ENCODE measurements around the gene BRPF3. TPM values are rescaled to one million over a fixed set of nuclear protein-coding genes. Genes with fewer than 3 reads are reported as not detected.

The BRPF3 gene
- polyA plus RNA-seq, 1 donor from 2014 or later = 10.1 TPM

GRCh38 chr6:36272234-36272633, 75.7 kb downstream of the BRPF3 start:
- H3F3A ChIP-seq (ENCODE audit: insufficient read depth, low read length, poor library complexity, severe bottlenecking) = no peaks in the 10 kb centered on the region
- no peak for TF ChIP-seq TAF1 (IDR thresholded peaks at IDR 0.05; ENCODE audit: low read depth)
- no peak for TF ChIP-seq EZH2 (IDR thresholded peaks at IDR 0.05; ENCODE audit: borderline replicate concordance, insufficient read depth, low read length, poor library complexity, severe bottlenecking)
- H3K9ac ChIP-seq (ENCODE audit: low read length) = no peak overlapping the region
- no peak overlapping the region for H2AFZ ChIP-seq (ENCODE audit: low read depth, low read length)
- no peaks in the 10 kb centered on the region for H3K9me3 ChIP-seq (ENCODE audit: low read length)
- no peak overlapping the region for H3K4me3 ChIP-seq (ENCODE audit: low read length)
- H3K27ac ChIP-seq (ENCODE audit: low read length) = no peak overlapping the region
- H3K4me2 ChIP-seq (ENCODE audit: low read length) = no peak overlapping the region
- H3K36me3 ChIP-seq (ENCODE audit: insufficient read depth, low read length) = no peaks in the 10 kb centered on the region
- H3K9me2 ChIP-seq (ENCODE audit: insufficient read depth, low read length) = no peaks in the 10 kb centered on the region
- no peaks in the 10 kb centered on the region for H3K27me3 ChIP-seq (ENCODE audit: insufficient read depth, low read depth, low read length)
- H4K20me1 ChIP-seq (ENCODE audit: insufficient read depth) = no peaks in the 10 kb centered on the region
- H3K79me2 ChIP-seq (replicated peaks; ENCODE audit: insufficient read depth, low read length) = no peaks in the 10 kb centered on the region

DNA sequence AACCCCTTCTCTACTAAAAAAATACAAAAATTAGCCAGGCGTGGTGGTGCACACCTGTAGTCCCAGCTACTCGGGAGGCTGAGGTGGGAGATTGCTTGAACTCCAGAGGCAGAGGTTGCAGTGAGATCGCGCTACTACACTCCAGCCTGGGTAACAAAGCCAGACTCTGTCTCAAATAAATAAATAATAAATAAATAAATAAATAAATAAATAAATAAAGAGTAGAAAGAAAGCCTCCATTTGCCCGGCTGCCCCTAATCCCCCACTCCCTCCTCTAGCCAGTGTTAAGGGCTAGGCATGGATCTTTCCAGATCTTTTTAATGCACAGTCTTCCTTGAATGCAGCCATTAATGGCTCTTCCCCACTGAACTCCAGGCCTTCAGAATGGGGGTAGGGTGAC, 76.5 kb downstream of the BRPF3 start:
- no peaks in the 10 kb centered on the region for H3K9me2 ChIP-seq (ENCODE audit: insufficient read depth, low read length)

More for the DNA sequence above, 76.5 kb downstream of the BRPF3 start:
- Histone ChIP-seq H4K20me1 (ENCODE audit: insufficient read depth) (no peaks in the 10 kb centered on the region), H3K4me3 (ENCODE audit: low read length) (no peak overlapping the region), H3F3A (ENCODE audit: insufficient read depth, low read length, poor library complexity, severe bottlenecking) (no peaks in the 10 kb centered on the region), H3K9me3 (ENCODE audit: low read length) (no peaks in the 10 kb centered on the region), H3K79me2 (replicated peaks; ENCODE audit: insufficient read depth, low read length) (no peaks in the 10 kb centered on the region), H3K27me3 (ENCODE audit: insufficient read depth, low read depth, low read length) (no peaks in the 10 kb centered on the region), H2AFZ (ENCODE audit: low read depth, low read length) (no peak overlapping the region), H3K9ac (ENCODE audit: low read length) (no peak overlapping the region), H3K4me2 (ENCODE audit: low read length) (no peak overlapping the region), H3K27ac (ENCODE audit: low read length) (no peak overlapping the region), H3K36me3 (ENCODE audit: insufficient read depth, low read length) (no peaks in the 10 kb centered on the region)
- TF ChIP-seq SMC3 (conservative IDR thresholded peaks at IDR 0.05; ENCODE audit: poor library complexity) = no peak
- TF ChIP-seq, protein P1, sequence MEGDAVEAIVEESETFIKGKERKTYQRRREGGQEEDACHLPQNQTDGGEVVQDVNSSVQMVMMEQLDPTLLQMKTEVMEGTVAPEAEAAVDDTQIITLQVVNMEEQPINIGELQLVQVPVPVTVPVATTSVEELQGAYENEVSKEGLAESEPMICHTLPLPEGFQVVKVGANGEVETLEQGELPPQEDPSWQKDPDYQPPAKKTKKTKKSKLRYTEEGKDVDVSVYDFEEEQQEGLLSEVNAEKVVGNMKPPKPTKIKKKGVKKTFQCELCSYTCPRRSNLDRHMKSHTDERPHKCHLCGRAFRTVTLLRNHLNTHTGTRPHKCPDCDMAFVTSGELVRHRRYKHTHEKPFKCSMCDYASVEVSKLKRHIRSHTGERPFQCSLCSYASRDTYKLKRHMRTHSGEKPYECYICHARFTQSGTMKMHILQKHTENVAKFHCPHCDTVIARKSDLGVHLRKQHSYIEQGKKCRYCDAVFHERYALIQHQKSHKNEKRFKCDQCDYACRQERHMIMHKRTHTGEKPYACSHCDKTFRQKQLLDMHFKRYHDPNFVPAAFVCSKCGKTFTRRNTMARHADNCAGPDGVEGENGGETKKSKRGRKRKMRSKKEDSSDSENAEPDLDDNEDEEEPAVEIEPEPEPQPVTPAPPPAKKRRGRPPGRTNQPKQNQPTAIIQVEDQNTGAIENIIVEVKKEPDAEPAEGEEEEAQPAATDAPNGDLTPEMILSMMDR (IDR thresholded peaks at IDR 0.05; ENCODE audit: poor library complexity, severe bottlenecking) = no peak
- no peak for TF ChIP-seq RAD21 (conservative IDR thresholded peaks at IDR 0.05)
- no peak for TF ChIP-seq POLR2AphosphoS5 (IDR thresholded peaks at IDR 0.05)
- TF ChIP-seq MXI1 (conservative IDR thresholded peaks at IDR 0.05; ENCODE audit: poor library complexity, severe bottlenecking) = no peak
- no peak for TF ChIP-seq TAF1 (IDR thresholded peaks at IDR 0.05; ENCODE audit: low read depth)
- no peak for TF ChIP-seq EP300 (conservative IDR thresholded peaks at IDR 0.05; ENCODE audit: poor library complexity, severe bottlenecking)
- TF ChIP-seq, protein P2, sequence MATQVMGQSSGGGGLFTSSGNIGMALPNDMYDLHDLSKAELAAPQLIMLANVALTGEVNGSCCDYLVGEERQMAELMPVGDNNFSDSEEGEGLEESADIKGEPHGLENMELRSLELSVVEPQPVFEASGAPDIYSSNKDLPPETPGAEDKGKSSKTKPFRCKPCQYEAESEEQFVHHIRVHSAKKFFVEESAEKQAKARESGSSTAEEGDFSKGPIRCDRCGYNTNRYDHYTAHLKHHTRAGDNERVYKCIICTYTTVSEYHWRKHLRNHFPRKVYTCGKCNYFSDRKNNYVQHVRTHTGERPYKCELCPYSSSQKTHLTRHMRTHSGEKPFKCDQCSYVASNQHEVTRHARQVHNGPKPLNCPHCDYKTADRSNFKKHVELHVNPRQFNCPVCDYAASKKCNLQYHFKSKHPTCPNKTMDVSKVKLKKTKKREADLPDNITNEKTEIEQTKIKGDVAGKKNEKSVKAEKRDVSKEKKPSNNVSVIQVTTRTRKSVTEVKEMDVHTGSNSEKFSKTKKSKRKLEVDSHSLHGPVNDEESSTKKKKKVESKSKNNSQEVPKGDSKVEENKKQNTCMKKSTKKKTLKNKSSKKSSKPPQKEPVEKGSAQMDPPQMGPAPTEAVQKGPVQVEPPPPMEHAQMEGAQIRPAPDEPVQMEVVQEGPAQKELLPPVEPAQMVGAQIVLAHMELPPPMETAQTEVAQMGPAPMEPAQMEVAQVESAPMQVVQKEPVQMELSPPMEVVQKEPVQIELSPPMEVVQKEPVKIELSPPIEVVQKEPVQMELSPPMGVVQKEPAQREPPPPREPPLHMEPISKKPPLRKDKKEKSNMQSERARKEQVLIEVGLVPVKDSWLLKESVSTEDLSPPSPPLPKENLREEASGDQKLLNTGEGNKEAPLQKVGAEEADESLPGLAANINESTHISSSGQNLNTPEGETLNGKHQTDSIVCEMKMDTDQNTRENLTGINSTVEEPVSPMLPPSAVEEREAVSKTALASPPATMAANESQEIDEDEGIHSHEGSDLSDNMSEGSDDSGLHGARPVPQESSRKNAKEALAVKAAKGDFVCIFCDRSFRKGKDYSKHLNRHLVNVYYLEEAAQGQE (IDR thresholded peaks at IDR 0.05; ENCODE audit: borderline replicate concordance) = no peak
- TF ChIP-seq EZH2 (IDR thresholded peaks at IDR 0.05; ENCODE audit: borderline replicate concordance, insufficient read depth, low read length, poor library complexity, severe bottlenecking) = no peak
